Stimulated activated naive CD8-positive, alpha-beta T cell treated with anti-CD3 and anti-CD28 coated beads, Interleukin-15, Interleukin-2, amounts not matched to agents 100 ng/mL and 50 ng/mL, for 24 hours (primary cell): ENCODE data around the gene MYPN.
A peak's percentile ranks its signal among the peaks of the same experiment; 100 is the strongest.
"Not testable (repeated sequence)": the region's sequence is repeated elsewhere in the genome, so short reads cannot be mapped to it uniquely, and the experiment has no call there.

Experiments used
- H3K27ac Mint-ChIP-seq: one replicate; pipeline ENCODE4 v1.8.0; 2021; ENCODE audit warnings: mild to moderate bottlenecking, mixed read lengths
- H3K27me3 Mint-ChIP-seq: one replicate; pipeline ENCODE4 v1.8.0; 2021; ENCODE audit warnings: mixed read lengths
- H3K36me3 Mint-ChIP-seq: one replicate; pipeline ENCODE4 v1.8.0; 2021; ENCODE audit warnings: low read depth, mixed read lengths
- H3K4me1 Mint-ChIP-seq: one replicate; pipeline ENCODE4 v1.8.0; 2021; ENCODE audit warnings: low read depth, mixed read lengths
- H3K4me3 Mint-ChIP-seq: one replicate; pipeline ENCODE4 v1.8.0; 2021; ENCODE audit warnings: mild to moderate bottlenecking, mixed read lengths
- H3K9me3 Mint-ChIP-seq: one replicate; pipeline ENCODE4 v1.8.0; 2021; ENCODE audit warnings: mixed read lengths

MYPN gene

DNA sequence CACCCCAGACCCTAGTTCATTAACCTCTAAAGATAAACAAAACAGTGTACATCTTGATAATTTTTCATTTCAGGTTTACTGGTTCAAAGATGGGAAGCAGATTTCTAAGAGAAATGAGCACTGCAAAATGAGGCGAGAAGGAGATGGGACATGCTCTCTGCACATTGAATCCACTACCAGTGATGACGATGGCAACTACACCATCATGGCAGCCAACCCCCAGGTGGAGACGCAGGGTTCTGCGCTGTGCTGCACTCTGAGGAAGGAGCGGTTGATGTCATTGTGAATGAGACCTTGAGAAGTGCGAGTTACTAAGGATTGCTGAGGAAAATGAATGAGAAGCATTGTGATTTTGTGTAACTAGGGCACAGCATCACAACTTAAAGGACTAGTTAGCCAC, 85.0 kb downstream of the MYPN start:
- no peaks in the 10 kb centered on the region for H3K4me1 Mint-ChIP-seq
- H3K4me3 Mint-ChIP-seq: no peak overlapping the region
- no peaks in the 10 kb centered on the region for H3K36me3 Mint-ChIP-seq
- H3K27me3 Mint-ChIP-seq: peaks cover 42% of the 10 kb centered on the region
- no peaks in the 10 kb centered on the region for H3K9me3 Mint-ChIP-seq
- no peak overlapping the region for H3K27ac Mint-ChIP-seq

DNA sequence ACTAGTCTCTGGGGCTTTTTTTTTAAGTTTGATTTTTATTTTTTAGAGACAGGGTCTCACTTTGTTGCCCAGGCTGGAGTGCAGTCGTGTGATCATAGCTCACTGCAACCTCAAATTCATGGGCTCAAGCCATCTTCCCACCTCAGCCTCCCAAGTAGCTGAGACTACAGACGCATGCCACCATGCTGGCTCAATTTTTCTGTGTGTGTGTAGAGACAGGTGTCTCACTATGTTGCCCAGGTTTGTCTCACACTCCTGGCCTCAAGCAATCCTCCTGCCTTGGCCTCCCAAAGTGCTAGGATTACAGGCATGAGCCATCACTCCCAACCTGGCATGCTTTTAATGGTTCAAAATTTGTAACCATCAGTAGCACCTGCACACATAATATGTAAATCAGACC, 86.5 kb downstream of the MYPN start:
- peaks cover 50% of the 10 kb centered on the region for H3K27me3 Mint-ChIP-seq
- H3K36me3 Mint-ChIP-seq, H3K4me3 Mint-ChIP-seq, H3K9me3 Mint-ChIP-seq, H3K27ac Mint-ChIP-seq, H3K4me1 Mint-ChIP-seq: not testable (repeated sequence)

GRCh38 chr10:68196701-68197100, 87.4 kb downstream of the MYPN start:
- Mint-ChIP-seq H3K36me3 (no peaks in the 10 kb centered on the region), H3K4me1 (no peaks in the 10 kb centered on the region), H3K4me3 (no peak overlapping the region), H3K27ac (no peak overlapping the region), H3K27me3 (peaks cover 55% of the 10 kb centered on the region), H3K9me3 (no peaks in the 10 kb centered on the region)

DNA sequence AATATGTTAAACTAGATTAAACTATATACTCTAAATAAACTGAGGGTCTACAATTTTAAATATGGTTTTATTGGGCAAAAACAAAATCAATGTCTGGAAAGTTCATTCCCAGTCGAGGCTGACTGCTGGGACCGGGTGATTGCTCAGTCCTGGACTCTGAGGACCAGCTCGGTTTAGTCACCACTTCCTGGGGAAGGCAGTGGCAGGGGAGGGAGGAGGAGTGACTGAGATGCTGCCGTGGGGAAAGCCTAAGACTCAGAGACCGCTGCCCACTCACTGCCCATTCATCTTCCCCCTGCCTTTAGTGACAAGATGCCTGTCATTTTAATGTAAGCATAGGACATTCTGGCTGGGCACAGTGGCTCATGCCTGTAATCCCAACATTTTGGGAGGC, 93.7 kb downstream of the MYPN start:
- Mint-ChIP-seq H3K4me1 (no peaks in the 10 kb centered on the region), H3K4me3 (no peak overlapping the region), H3K27ac (no peak overlapping the region), H3K27me3 (peaks cover 46% of the 10 kb centered on the region), H3K36me3 (no peaks in the 10 kb centered on the region), H3K9me3 (no peaks in the 10 kb centered on the region)

GRCh38 chr10:68208424-68209042, 99.2 kb downstream of the MYPN start:
- Mint-ChIP-seq H3K4me1 (no peaks in the 10 kb centered on the region), H3K27me3 (peaks cover 16% of the 10 kb centered on the region), H3K27ac (no peak overlapping the region)

DNA sequence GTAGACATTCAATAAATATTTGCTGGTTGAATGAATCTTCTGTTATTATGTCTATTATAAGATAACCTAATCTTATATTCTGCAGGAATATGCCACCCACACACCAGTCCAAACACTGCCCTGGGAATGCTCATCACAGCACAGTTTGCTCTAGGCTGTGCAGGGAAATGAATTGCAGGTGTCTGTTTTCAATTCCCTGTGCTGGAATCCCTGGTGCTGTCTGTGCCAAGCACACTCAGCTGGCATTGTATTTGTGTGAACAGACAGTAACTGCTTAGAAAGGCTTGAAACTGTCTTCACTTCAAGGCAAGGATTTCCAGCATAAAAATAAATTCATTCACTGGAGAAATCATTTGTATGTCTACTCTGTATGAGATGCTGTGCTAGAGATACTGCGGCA, 102.4 kb downstream of the MYPN start:
- Mint-ChIP-seq H3K4me1 (no peaks in the 10 kb centered on the region), H3K36me3 (no peaks in the 10 kb centered on the region), H3K27ac (no peak overlapping the region), H3K4me3 (no peak overlapping the region), H3K27me3 (peaks cover 7% of the 10 kb centered on the region), H3K9me3 (no peaks in the 10 kb centered on the region)

More at GRCh38 chr10:68208424-68209042, 99.2 kb downstream of the MYPN start:
- Mint-ChIP-seq H3K9me3 (no peaks in the 10 kb centered on the region), H3K36me3 (no peaks in the 10 kb centered on the region), H3K4me3 (no peak overlapping the region)

- no peaks in the 10 kb centered on the region for H3K9me3 Mint-ChIP-seq
- H3K27me3 Mint-ChIP-seq: peaks cover 9% of the 10 kb centered on the region
- H3K27ac Mint-ChIP-seq: no peak overlapping the region
- H3K4me3 Mint-ChIP-seq: no peak overlapping the region
- no peaks in the 10 kb centered on the region for H3K36me3 Mint-ChIP-seq
- H3K4me1 Mint-ChIP-seq: no peaks in the 10 kb centered on the region
Observed at GRCh38 chr10:68212721-68213352, 103.5 kb downstream of the MYPN start.

DNA sequence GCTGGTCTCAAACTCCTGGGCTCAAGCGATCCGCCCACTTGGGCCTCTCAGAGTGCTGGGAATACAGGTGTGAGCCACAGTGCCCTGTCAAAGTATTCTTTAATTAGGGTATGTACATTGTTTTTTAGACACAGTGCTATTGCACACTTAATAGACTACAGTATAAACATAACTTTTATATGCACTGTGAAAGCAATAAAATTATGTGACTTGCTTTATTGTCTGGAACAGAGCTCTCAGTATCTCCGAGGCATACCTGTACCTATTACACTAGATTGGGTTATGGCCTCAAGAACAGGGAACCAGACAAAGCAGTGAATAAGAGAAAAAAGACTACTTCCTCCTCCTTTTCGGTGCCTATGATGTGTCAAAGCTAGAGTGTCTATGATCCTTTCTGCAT, 109.5 kb downstream of the MYPN start:
- H3K4me1 Mint-ChIP-seq: no peaks in the 10 kb centered on the region

GRCh38 chr10:68221196-68221595, 111.9 kb downstream of the MYPN start:
- no peaks in the 10 kb centered on the region for H3K4me1 Mint-ChIP-seq
- no peaks in the 10 kb centered on the region for H3K36me3 Mint-ChIP-seq
- H3K9me3 Mint-ChIP-seq: no peaks in the 10 kb centered on the region
- no peak overlapping the region for H3K27ac Mint-ChIP-seq
- H3K4me3 Mint-ChIP-seq: no peak overlapping the region
- H3K27me3 Mint-ChIP-seq: peaks cover 6% of the 10 kb centered on the region

More for the DNA sequence above, 109.5 kb downstream of the MYPN start:
- Mint-ChIP-seq H3K27ac (no peak overlapping the region), H3K36me3 (no peaks in the 10 kb centered on the region), H3K27me3 (peaks cover 6% of the 10 kb centered on the region), H3K4me3 (no peak overlapping the region), H3K9me3 (no peaks in the 10 kb centered on the region)

DNA sequence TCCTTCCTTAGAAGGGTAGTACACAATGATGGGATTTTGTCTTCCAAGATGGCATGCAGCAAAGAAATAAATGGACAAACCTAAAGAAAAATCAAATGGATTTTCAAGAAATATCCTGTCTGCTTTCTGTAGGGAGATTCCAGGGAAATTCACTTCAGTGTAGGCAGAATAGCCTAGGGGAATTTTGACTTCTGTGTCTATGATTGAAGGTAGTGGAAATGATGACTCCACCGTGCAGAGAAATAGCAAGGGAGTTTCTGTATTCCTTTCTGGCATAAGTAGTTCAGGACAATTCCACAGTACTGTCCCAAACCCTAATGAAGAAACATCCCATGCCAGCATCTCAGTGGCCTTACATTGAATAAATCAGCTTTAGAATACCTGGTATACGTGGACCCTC, 113.1 kb downstream of the MYPN start:
- Mint-ChIP-seq H3K27ac (no peak overlapping the region), H3K4me3 (no peak overlapping the region), H3K27me3 (peaks cover 3% of the 10 kb centered on the region), H3K36me3 (no peaks in the 10 kb centered on the region), H3K4me1 (no peaks in the 10 kb centered on the region), H3K9me3 (no peaks in the 10 kb centered on the region)

GRCh38 chr10:68223535-68224165, 114.4 kb downstream of the MYPN start:
- no peaks in the 10 kb centered on the region for H3K27me3 Mint-ChIP-seq
- H3K4me1 Mint-ChIP-seq: no peaks in the 10 kb centered on the region
- H3K36me3 Mint-ChIP-seq: no peaks in the 10 kb centered on the region
- no peak overlapping the region for H3K4me3 Mint-ChIP-seq
- no peak overlapping the region for H3K27ac Mint-ChIP-seq
- H3K9me3 Mint-ChIP-seq: no peaks in the 10 kb centered on the region

- Mint-ChIP-seq H3K9me3 (no peaks in the 10 kb centered on the region), H3K36me3 (no peaks in the 10 kb centered on the region), H3K27me3 (peaks cover 5% of the 10 kb centered on the region), H3K4me1 (no peaks in the 10 kb centered on the region), H3K4me3 (no peak overlapping the region), H3K27ac (no peak overlapping the region)
Observed at GRCh38 chr10:68224810-68225209, 115.5 kb downstream of the MYPN start.

DNA sequence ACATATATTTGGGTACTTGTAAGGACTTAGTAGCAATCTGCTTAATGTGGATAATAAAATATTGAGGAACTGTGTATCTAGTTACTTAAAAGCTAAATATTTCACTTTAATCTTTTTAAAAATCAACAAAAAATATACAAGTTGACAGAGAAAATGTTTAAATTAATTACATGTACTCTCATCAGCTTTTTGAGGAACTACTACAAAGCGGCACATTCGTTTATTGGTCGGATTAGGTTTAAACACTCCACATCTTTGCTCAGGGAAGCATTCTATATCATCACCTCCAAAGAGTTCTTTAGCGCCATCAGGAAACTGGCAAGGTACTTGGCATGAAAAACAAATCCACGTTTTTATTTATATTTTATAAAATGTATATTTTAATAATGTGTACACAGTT, 121.0 kb downstream of the MYPN start:
- peaks cover 42% of the 10 kb centered on the region for H3K27me3 Mint-ChIP-seq
- H3K4me1 Mint-ChIP-seq: peaks cover 8% of the 10 kb centered on the region
- no peaks in the 10 kb centered on the region for H3K36me3 Mint-ChIP-seq
- peak overlapping the region; percentile 74 for H3K4me3 Mint-ChIP-seq
- no peaks in the 10 kb centered on the region for H3K9me3 Mint-ChIP-seq
- H3K27ac Mint-ChIP-seq: no peak overlapping the region

DNA sequence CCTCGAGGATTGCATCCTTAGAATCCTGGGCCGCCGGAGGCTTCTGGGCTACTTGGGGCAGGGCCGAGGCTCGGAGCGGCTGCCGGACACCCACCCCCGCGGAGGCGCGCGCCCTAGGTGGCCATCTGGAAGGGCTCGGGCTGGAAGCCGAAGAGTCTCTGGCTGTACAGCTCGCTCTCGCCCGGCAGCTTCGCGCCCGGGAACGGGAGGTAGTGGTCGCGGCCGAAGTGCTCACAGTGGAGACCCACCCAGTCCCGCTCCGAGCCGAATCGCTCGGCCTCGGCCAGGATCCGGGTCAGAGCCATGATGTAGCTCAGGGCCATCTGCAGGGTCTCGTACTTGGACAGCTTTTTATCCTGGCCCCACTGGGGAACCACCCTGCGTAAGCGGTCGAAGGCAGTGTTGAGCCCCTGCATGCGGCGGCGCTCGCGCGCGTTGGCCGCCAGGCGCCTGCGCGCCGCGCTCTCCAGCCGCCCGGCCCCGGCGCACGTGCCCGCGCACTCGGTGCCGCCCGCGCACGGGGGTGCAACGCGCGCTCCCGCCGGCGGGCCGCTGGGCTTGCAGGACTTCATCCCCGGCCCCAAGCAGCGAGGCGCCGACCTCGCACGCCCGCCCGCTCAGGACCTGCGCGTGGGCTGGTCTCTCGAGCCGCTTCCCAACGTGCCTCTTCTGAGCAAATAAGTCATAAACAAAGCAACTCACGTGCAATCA, 122.0 kb downstream of the MYPN start:
- H3K4me1 Mint-ChIP-seq: peaks cover 8% of the 10 kb centered on the region
- no peaks in the 10 kb centered on the region for H3K9me3 Mint-ChIP-seq
- H3K27me3 Mint-ChIP-seq: peaks cover 42% of the 10 kb centered on the region
- H3K36me3 Mint-ChIP-seq: no peaks in the 10 kb centered on the region
- peak overlapping the region; percentile 74 for H3K4me3 Mint-ChIP-seq
- no peak overlapping the region for H3K27ac Mint-ChIP-seq

DNA sequence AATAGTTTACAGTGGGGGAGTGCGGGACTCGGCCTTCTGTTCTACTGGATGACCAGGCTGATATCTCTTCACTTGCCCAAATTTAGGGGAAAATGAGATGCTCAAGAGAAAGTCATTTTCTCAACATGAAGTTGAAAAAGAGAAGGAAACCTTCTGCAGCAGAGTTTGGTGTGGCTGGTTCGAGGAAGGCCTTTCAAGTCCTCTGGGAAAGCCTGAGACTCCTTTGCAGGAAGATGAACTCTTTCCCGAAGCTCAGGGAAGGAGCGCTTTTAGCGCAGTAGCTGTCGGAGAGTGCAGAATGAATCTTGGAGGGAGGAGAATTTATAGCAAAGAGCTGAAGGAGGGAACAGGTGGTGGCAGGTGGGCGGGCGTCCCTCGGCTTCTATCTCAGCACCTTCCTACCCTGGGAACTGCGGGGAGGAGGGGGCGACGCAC, 122.5 kb downstream of the MYPN start, which contains the start of gene ATOH7:
TSS of gene ATOH7 (minus strand) at position 297 of the 435 bp plus-strand sequence. CDS start 436 bp downstream, outside the sequence.
- Mint-ChIP-seq H3K27ac (no peak within 1 kb of the TSS), H3K4me3 (peak within 1 kb of the TSS; percentile 74), H3K27me3 (peaks cover 42% of the 10 kb centered on the region), H3K4me1 (peaks cover 8% of the 10 kb centered on the region), H3K9me3 (no peaks in the 10 kb centered on the region), H3K36me3 (no peaks in the 10 kb centered on the region)
